HL-60 (cell line): ENCODE data around the gene TMEM254.
"Not testable (repeated sequence)": the region's sequence is repeated elsewhere in the genome, so short reads cannot be mapped to it uniquely, and the experiment has no call there.

ENCODE experiments used
- DNase-seq, 2 experiments: peaks; one replicate each; pipeline ENCODE4 v3.0.0-alpha.2; 2010 to 2020; ENCODE audit warnings: low read depth in 1 of 2, low spot score in 1 of 2
- H3K27ac ChIP-seq: fragments of 250-450 bp; sonication (Bioruptor Pico); replicated peaks from 2 replicates; pipeline ENCODE4 v1.5.1; 2020; ENCODE audit warnings: mild to moderate bottlenecking, moderate library complexity
- H3K27me3 ChIP-seq: fragments of 250-450 bp; sonication (Bioruptor Pico); 2 replicates; pipeline ENCODE4 v1.5.1; 2021; ENCODE audit warnings: mild to moderate bottlenecking, moderate library complexity; ENCODE audit not compliant: insufficient read depth, poor library complexity, severe bottlenecking
- H3K4me3 ChIP-seq: replicated peaks from 2 replicates; pipeline ENCODE4 v1.5.1; 2011; ENCODE audit warnings: mild to moderate bottlenecking, control low read depth, low read length; ENCODE audit not compliant: insufficient read depth
- GABPA ChIP-seq: IDR thresholded peaks from 2 replicates; pipeline ENCODE4 v1.6.1; 2012; ENCODE audit warnings: low read depth
- POLR2AphosphoS5 ChIP-seq: IDR thresholded peaks from 2 replicates; pipeline ENCODE4 v1.6.1; 2012; ENCODE audit warnings: low read depth
- SPI1 ChIP-seq: IDR thresholded peaks from 2 replicates; pipeline ENCODE4 v1.6.1; 2012; ENCODE audit warnings: low read depth, mild to moderate bottlenecking, borderline replicate concordance
- TF ChIP-seq, protein P1 (sequence below): IDR thresholded peaks from one replicate; pipeline ENCODE4 v1.5.1; 2011; ENCODE audit warnings: low read length, control low read depth, inconsistent platforms; ENCODE audit not compliant: insufficient read depth
- TF ChIP-seq, protein P2 (sequence below): IDR thresholded peaks from 2 replicates; pipeline ENCODE4 v1.6.1; 2012; ENCODE audit warnings: low read depth; ENCODE audit not compliant: insufficient replicate concordance

Gene TMEM254

DNA sequence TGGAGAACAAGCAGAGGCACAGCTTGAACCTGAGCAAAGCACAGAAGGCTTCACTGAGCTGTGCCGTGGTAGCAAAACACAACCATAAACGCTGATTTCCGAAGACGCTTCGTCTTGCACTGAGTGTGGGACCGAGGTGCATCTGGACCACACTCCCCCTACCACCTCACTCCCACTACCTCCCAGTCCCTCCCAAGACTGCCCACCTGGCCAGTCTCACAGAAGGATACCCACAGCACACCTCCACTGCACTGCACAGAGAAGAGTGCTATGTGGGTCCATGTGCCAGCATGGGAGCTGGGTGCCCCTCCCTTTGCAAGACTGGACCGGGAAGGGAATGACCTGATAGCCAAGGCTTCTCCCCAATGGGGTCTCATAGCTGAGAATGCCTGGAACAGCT, 40.2 kb upstream of the TMEM254 start:
- DNase-seq, H3K4me3 ChIP-seq, H3K27ac ChIP-seq, H3K27me3 ChIP-seq: not testable (repeated sequence)

DNA sequence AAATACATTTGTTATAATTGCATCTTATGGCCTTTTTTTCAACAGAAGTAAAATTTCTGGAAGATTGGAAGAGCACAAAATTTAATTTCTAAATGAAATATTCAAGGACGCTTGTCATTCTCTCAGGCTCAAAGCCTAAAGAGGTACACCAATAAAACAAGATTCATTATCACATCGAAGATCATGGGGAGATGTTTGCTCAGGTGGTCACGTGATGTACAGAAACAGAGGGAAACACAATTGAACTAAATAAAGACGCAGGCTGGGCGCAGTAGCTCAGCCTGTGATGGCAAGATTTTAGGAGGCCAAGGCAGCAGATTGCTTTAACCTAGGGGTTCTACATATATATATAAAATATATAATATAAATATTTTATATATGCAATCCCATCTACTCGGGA, 37.3 kb upstream of the TMEM254 start:
- no peak for DNase-seq
- TF ChIP-seq, protein P1, sequence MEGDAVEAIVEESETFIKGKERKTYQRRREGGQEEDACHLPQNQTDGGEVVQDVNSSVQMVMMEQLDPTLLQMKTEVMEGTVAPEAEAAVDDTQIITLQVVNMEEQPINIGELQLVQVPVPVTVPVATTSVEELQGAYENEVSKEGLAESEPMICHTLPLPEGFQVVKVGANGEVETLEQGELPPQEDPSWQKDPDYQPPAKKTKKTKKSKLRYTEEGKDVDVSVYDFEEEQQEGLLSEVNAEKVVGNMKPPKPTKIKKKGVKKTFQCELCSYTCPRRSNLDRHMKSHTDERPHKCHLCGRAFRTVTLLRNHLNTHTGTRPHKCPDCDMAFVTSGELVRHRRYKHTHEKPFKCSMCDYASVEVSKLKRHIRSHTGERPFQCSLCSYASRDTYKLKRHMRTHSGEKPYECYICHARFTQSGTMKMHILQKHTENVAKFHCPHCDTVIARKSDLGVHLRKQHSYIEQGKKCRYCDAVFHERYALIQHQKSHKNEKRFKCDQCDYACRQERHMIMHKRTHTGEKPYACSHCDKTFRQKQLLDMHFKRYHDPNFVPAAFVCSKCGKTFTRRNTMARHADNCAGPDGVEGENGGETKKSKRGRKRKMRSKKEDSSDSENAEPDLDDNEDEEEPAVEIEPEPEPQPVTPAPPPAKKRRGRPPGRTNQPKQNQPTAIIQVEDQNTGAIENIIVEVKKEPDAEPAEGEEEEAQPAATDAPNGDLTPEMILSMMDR: no peak
- TF ChIP-seq GABPA (no peak), SPI1 (no peak), POLR2AphosphoS5 (no peak)
- TF ChIP-seq, protein P2, sequence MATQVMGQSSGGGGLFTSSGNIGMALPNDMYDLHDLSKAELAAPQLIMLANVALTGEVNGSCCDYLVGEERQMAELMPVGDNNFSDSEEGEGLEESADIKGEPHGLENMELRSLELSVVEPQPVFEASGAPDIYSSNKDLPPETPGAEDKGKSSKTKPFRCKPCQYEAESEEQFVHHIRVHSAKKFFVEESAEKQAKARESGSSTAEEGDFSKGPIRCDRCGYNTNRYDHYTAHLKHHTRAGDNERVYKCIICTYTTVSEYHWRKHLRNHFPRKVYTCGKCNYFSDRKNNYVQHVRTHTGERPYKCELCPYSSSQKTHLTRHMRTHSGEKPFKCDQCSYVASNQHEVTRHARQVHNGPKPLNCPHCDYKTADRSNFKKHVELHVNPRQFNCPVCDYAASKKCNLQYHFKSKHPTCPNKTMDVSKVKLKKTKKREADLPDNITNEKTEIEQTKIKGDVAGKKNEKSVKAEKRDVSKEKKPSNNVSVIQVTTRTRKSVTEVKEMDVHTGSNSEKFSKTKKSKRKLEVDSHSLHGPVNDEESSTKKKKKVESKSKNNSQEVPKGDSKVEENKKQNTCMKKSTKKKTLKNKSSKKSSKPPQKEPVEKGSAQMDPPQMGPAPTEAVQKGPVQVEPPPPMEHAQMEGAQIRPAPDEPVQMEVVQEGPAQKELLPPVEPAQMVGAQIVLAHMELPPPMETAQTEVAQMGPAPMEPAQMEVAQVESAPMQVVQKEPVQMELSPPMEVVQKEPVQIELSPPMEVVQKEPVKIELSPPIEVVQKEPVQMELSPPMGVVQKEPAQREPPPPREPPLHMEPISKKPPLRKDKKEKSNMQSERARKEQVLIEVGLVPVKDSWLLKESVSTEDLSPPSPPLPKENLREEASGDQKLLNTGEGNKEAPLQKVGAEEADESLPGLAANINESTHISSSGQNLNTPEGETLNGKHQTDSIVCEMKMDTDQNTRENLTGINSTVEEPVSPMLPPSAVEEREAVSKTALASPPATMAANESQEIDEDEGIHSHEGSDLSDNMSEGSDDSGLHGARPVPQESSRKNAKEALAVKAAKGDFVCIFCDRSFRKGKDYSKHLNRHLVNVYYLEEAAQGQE: no peak
- Histone ChIP-seq H3K27ac (no peak overlapping the region), H3K4me3 (no peak overlapping the region), H3K27me3 (no peaks in the 10 kb centered on the region)

DNA sequence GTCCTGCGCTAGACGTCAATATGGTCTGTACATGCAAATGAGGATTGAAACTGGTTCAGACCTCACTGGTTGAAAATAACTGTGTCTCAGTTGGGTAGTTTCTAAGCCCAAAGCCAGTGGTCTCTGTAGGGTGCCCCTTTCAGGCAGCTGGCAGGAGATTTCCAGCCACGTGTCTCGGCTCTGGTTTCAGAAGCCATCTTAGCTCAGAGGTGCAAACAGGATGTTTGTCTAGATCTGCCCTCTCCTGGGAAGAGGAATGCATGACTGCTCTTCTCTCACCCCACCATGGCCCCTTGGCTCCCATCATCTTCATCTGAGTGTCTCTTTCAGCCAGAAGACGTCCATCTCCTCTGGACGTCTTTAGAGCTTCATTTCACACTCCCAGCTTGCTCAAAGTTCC, 33.5 kb upstream of the TMEM254 start:
- peak in 1 of 2 experiments; percentile 17 for DNase-seq
- H3K27me3 ChIP-seq, H3K27ac ChIP-seq, H3K4me3 ChIP-seq: not testable (repeated sequence)

DNA sequence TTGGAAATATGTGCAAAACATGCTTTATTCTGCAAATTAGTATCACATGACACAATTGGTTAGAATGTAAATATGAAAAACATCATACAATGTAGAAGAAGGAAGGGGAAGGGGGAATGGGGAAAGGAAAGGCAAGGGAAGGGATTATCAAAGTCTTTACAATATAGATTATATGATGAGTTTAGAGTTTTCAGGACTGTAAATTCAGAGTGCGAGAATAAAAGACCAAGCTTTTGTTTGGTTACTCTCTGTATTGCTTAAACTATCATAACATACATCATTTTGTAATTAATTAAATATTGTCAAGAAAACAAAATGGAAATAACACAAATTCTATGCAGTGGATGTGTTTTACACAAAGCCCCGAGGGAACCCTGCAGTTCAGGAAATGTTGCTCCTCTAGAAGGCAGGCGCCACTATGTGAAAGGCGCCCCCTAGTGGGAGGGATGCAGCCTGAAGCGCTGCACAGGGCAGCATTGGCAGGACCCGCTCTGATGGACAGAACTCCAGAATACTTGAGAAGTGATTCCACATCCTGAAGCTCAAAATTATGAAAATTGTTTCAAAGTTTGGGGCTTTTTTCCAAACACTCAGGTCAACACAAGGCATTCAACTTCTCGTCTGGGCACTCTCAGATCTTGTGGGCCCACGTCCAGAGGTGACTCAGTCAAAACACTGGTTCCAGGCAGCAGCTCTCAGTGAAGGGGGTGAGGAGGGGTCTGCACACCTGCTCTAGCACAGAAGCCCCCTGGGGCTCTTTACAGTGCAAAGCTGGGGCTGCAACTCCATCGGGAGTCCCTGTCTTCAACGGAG, 31.6 kb upstream of the TMEM254 start:
- TF ChIP-seq SPI1 (no peak), GABPA (no peak)
- TF ChIP-seq, protein P2: peak; percentile 38
- TF ChIP-seq, protein P1: peak; percentile 93
- no peak overlapping the region for H3K4me3 ChIP-seq
- H3K27me3 ChIP-seq: no peaks in the 10 kb centered on the region
- DNase-seq: peak; percentile 54 to 72
- H3K27ac ChIP-seq: no peak overlapping the region

DNA sequence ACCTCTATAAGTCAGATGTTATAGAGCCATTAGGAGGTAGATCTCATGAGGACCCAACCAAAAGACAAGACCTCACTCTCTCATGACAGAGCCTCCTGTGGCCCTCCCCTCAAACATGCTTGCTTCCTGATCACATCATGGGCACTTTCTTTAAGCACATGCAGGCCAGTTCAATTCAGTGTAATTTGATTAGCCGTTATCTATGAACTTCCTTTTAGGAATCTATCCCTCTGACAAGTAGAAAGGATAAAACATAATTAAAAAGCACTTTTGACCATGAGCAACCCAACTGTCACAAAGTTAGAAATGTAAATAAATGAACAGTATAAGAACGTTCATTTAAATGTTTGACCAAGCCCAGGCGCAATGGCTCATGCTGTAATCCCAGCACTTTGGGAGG, 27.7 kb upstream of the TMEM254 start:
- TF ChIP-seq, protein P1: no peak
- TF ChIP-seq SPI1: no peak
- TF ChIP-seq POLR2AphosphoS5: no peak
- TF ChIP-seq, protein P2: no peak
- no peak for TF ChIP-seq GABPA
- no peak for DNase-seq
- no peaks in the 10 kb centered on the region for H3K27me3 ChIP-seq
- no peak overlapping the region for H3K4me3 ChIP-seq
- H3K27ac ChIP-seq: no peak overlapping the region
